Neural crest cell (in vitro differentiated cells): ENCODE measurements around the gene CCDC159. TPM values are rescaled to one million over a fixed set of nuclear protein-coding genes. Genes with fewer than 3 reads are reported as not detected.
A peak's percentile ranks its signal among the peaks of the same experiment; 100 is the strongest.

Experiments
- DNase-seq: peaks from one replicate; pipeline ENCODE4 v3.0.0; 2021; ENCODE audit warnings: low read depth, mixed read lengths, low spot score
- H3K27ac Mint-ChIP-seq: one replicate; pipeline ENCODE4 v1.8.0; 2021; ENCODE audit warnings: mild to moderate bottlenecking, mixed read lengths; ENCODE audit not compliant: unreplicated experiment
- H3K27me3 Mint-ChIP-seq: 2 replicates; pipeline ENCODE4 v1.8.0; 2021; ENCODE audit warnings: low read depth, mild to moderate bottlenecking, mixed read lengths
- H3K36me3 Mint-ChIP-seq: 2 replicates; pipeline ENCODE4 v1.8.0; 2021; ENCODE audit warnings: low read depth, mild to moderate bottlenecking, mixed read lengths
- H3K4me1 Mint-ChIP-seq: 2 replicates; pipeline ENCODE4 v1.8.0; 2021; ENCODE audit warnings: mixed read lengths
- H3K4me3 Mint-ChIP-seq: one replicate; pipeline ENCODE4 v1.8.0; 2021; ENCODE audit warnings: mild to moderate bottlenecking, mixed read lengths
- H3K9me3 Mint-ChIP-seq: 2 replicates; pipeline ENCODE4 v1.8.0; 2021; ENCODE audit warnings: mixed read lengths
- total RNA-seq: library from RNA; stranded (reverse); gene quantifications from 2 replicates; pipeline ENCODE4 v1.2.1, GENCODE V29; 2021
- TF ChIP-seq, protein P1 (sequence below): fragments of 200-600 bp; sonication (generic); conservative IDR thresholded peaks from 2 replicates; pipeline ENCODE4 v1.5.0; 2021; ENCODE audit warnings: antibody characterized with exemption, mild to moderate bottlenecking

The CCDC159 gene
- total RNA-seq, 1 donor from 2014 or later, result 10.3 TPM

DNA sequence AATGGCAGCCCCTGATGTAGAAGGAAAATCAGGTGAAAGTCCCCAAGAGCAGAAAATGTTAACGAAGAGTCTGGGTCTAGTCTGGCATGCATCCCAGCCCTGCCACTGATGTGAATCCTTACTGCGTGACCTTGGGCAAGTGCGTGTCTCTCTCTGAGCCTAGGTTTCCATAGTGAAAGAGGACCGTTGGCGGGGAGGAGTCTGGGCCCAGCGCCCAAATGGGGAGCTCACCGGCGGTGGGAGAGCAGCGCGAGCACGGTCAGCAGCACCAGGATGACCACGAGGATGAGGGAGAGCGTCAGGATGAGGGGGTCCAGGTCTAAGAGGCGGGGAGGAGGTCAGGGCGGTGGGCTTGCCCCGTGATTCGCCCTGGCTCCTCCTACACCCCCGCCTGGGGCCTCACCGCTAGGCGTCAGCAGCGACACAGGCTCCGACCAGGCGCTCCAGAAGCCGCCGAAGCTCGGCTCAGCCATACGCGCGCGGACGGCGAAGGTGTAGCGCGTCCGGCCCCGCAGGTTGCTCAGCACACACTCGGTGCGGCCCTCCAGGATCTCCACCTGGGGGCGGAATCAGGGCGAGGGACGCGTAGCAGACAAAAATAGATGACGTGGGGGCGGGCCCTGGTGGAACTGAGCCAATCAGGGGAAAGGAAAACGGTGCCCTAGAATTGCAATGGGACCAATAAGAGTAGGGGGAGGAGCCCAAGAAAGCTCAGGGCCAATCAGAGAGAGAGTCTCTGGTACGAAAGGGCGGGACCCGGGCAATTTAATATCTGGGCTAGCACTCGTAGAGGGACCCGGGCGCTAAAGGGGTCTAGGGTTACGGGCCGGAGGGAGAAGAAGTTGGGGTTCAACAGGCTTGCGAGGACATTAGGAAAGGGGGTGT lies 34.6 kb downstream of the CCDC159 start:
- peaks cover 40% of the 10 kb centered on the region for H3K4me1 Mint-ChIP-seq
- peak overlapping the region; percentile 99 for H3K4me3 Mint-ChIP-seq
- TF ChIP-seq, protein P1, sequence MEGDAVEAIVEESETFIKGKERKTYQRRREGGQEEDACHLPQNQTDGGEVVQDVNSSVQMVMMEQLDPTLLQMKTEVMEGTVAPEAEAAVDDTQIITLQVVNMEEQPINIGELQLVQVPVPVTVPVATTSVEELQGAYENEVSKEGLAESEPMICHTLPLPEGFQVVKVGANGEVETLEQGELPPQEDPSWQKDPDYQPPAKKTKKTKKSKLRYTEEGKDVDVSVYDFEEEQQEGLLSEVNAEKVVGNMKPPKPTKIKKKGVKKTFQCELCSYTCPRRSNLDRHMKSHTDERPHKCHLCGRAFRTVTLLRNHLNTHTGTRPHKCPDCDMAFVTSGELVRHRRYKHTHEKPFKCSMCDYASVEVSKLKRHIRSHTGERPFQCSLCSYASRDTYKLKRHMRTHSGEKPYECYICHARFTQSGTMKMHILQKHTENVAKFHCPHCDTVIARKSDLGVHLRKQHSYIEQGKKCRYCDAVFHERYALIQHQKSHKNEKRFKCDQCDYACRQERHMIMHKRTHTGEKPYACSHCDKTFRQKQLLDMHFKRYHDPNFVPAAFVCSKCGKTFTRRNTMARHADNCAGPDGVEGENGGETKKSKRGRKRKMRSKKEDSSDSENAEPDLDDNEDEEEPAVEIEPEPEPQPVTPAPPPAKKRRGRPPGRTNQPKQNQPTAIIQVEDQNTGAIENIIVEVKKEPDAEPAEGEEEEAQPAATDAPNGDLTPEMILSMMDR, result peak; percentile 75
- peaks cover 39% of the 10 kb centered on the region for H3K27me3 Mint-ChIP-seq
- H3K36me3 Mint-ChIP-seq, result no peaks in the 10 kb centered on the region
- no peaks in the 10 kb centered on the region for H3K9me3 Mint-ChIP-seq
- peak overlapping the region; percentile 91 for H3K27ac Mint-ChIP-seq
- DNase-seq, result peak; percentile 87

DNA sequence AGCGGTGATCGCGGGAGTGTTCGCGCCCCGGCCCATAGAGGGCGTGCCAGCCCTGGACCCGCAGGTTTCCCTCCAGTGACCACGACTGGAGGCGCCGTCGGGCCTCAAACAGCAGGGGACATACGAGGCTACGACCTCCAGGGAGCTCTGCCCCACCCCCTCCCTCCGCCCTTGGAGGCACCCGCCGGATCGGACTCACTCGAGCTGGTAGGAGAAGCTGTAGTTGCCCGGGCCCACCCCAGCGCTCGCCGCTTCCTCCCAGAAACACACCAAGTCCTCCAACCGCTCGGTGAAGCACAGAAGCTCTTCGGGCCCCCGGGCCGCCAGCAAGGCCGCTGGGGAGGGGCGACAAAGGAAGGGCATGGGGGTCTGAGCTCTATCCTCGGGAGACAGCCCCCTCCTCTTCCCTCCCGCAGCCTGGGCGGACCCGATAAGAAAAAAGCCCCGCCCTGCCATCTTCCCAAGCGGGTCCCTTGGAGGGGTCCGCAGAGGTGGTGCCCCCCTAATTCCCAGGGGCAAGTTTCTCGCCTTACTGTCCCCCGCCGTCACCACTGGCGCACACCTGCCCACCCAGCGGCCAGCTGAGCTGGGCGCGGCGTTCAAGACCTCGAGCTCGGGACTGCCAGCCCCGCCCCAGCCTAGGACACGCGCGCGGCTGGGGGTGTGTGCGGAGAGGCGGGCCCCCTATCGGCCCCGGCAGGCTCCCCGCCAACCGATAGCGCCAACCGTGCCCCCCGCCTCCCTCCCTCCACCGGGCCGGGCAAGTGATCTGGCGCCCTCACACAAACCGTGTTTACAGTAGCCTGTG lies 36.8 kb downstream of the CCDC159 start:
- no peak overlapping the region for H3K27ac Mint-ChIP-seq
- H3K27me3 Mint-ChIP-seq, result peaks cover 39% of the 10 kb centered on the region
- H3K4me3 Mint-ChIP-seq, result peak overlapping the region; percentile 72
- H3K9me3 Mint-ChIP-seq, result no peaks in the 10 kb centered on the region
- H3K4me1 Mint-ChIP-seq, result peaks cover 33% of the 10 kb centered on the region
- TF ChIP-seq, protein P1, result peak; percentile 77
- no peaks in the 10 kb centered on the region for H3K36me3 Mint-ChIP-seq
- DNase-seq, result peak; percentile 44

DNA sequence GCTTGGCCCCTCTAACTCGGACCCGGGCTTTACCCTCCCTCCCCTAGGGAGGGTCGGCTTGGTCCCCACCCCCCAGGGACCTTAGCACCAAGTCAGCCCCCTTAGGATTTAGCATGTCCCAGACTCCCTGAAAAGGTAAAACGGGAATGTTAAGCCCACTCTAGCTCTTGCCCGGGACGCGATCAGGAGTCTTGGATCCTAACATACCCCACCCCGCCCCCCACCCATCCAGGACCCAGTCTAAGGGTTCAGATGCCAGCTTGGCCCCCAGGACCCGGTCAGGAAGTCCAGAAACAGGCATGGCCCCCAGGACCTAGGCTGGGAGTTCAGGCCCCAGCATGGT lies 37.4 kb downstream of the CCDC159 start:
- Mint-ChIP-seq H3K9me3 (no peaks in the 10 kb centered on the region), H3K4me1 (peaks cover 28% of the 10 kb centered on the region), H3K27me3 (peaks cover 39% of the 10 kb centered on the region), H3K27ac (no peak overlapping the region), H3K36me3 (no peaks in the 10 kb centered on the region), H3K4me3 (no peak overlapping the region)
- no peak for DNase-seq
- TF ChIP-seq, protein P1, result no peak

DNA sequence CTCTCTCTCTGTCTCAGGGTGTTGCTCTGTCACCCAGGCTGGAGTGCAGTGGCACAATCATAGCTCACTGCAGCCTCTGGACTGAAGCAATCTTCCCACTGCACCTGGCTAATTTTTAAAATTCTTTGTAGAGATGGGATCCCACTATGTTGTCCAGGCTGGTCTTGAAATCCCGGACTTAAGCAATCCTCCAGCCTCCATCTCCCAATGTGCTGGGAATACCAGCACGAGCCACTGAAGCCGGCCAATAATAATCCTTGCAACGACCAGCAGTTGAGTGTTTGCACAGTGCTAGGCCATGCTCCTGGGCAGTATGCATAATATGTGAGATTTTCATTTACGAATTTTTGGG lies 38.4 kb downstream of the CCDC159 start:
- H3K27me3 Mint-ChIP-seq, result peaks cover 39% of the 10 kb centered on the region
- H3K4me3 Mint-ChIP-seq, result peak overlapping the region; percentile 62
- TF ChIP-seq, protein P1, result no peak
- no peak overlapping the region for H3K27ac Mint-ChIP-seq
- H3K9me3 Mint-ChIP-seq, result no peaks in the 10 kb centered on the region
- H3K36me3 Mint-ChIP-seq, result no peaks in the 10 kb centered on the region
- no peak for DNase-seq
- H3K4me1 Mint-ChIP-seq, result peaks cover 28% of the 10 kb centered on the region

DNA sequence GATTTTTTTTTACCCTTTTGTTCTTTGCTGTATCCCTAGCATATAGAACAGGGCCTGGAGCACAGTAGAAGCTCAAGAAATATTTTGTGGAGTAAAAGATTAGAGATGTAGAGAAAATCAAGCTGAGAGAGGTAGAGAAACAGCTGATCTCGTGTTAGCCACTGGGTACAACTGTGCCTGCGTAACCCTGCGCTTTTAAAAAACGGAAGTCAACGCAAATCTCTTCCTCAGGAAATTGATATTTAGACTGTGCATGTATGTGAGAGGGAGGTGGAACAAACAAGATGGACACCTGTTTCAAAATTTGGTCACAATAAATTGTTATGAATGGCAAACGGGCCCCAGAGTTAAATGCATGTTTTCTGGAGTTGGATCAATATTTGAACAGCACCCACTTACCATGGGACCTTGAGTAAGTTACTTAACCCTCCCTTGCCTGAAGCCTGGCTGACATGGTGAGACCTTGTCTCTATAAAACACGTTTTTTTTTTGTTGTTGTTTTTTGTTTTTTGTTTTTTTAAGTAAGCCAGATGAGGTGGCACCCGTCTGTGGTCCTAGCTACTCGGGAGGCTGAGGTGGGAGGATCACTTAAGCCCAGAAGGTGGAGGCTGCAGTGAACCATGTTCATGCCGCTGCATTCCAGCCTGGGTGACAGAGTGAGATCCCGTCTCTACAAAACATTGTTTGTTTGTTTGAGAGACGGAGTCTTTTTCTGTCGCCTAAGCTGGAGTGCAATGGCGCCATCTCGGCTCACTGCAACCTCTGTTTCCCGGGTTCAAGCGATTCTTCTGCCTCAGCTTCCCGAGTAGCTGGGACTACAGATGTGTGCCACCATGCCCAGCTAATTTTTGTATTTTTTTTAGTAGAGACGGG lies 41.1 kb downstream of the CCDC159 start:
- Mint-ChIP-seq H3K27me3 (peaks cover 24% of the 10 kb centered on the region), H3K9me3 (peaks cover 2% of the 10 kb centered on the region), H3K4me1 (peaks cover 10% of the 10 kb centered on the region), H3K4me3 (no peak overlapping the region), H3K27ac (no peak overlapping the region), H3K36me3 (no peaks in the 10 kb centered on the region)
- TF ChIP-seq, protein P1, result no peak
- DNase-seq, result no peak
